Nephron (organoid): ENCODE measurements around the gene RFTN2.

Experiments used
- H3K27ac Mint-ChIP-seq, 3 experiments: 2 replicates each; pipeline ENCODE4 v1.8.0; 2020; ENCODE audit warnings: mixed read lengths in 3 of 3, mild to moderate bottlenecking in 2 of 3, moderate library complexity in 1 of 3
- H3K27me3 Mint-ChIP-seq: 2 replicates; pipeline ENCODE4 v1.8.0; 2021; ENCODE audit warnings: low read depth, mild to moderate bottlenecking, moderate library complexity, mixed read lengths
- H3K36me3 Mint-ChIP-seq: 2 replicates; pipeline ENCODE4 v1.8.0; 2020; ENCODE audit warnings: low read depth, mixed read lengths
- H3K4me1 Mint-ChIP-seq: 2 replicates; pipeline ENCODE4 v1.8.0; 2020; ENCODE audit warnings: mixed read lengths
- H3K4me3 Mint-ChIP-seq, 3 experiments: 2 replicates each; pipeline ENCODE4 v1.8.0; 2020; ENCODE audit warnings: mild to moderate bottlenecking in 3 of 3, mixed read lengths in 3 of 3, moderate library complexity in 2 of 3
- H3K9me3 Mint-ChIP-seq: 2 replicates; pipeline ENCODE4 v1.8.0; 2020; ENCODE audit warnings: mixed read lengths
- TF ChIP-seq, protein P1 (sequence below), 3 experiments: fragments of 200-600 bp; sonication (generic); IDR thresholded peaks; one replicate each; pipeline ENCODE4 v1.5.0; 2021; ENCODE audit warnings: antibody characterized with exemption in 3 of 3; ENCODE audit not compliant: unreplicated experiment in 3 of 3

RFTN2 gene

DNA sequence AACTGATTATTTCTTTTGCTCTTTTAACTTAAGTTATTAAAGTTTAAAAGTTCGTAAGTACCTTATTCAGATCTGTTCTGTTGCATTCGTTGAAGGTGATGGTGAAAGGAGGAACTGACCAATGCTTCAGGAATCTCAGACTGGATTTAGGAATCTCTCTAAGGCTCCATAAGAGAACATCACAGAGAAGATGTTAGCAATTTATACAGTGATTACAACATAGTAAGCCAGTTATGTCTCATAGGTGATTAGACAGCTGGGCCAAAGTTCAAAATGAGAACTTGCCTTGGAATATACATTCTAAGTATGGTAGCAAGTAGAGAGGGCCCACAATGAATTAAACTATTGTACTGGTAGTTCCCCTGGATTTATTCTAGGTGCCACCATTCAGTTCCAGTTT is 32.9 kb upstream of the RFTN2 start:
- Mint-ChIP-seq H3K27ac (no peak overlapping the region), H3K9me3 (no peaks in the 10 kb centered on the region), H3K36me3 (peaks cover 7% of the 10 kb centered on the region), H3K4me1 (peaks cover 35% of the 10 kb centered on the region), H3K4me3 (peak overlapping the region; percentile 46 to 74 (median 48)), H3K27me3 (no peaks in the 10 kb centered on the region)
- TF ChIP-seq, protein P1, sequence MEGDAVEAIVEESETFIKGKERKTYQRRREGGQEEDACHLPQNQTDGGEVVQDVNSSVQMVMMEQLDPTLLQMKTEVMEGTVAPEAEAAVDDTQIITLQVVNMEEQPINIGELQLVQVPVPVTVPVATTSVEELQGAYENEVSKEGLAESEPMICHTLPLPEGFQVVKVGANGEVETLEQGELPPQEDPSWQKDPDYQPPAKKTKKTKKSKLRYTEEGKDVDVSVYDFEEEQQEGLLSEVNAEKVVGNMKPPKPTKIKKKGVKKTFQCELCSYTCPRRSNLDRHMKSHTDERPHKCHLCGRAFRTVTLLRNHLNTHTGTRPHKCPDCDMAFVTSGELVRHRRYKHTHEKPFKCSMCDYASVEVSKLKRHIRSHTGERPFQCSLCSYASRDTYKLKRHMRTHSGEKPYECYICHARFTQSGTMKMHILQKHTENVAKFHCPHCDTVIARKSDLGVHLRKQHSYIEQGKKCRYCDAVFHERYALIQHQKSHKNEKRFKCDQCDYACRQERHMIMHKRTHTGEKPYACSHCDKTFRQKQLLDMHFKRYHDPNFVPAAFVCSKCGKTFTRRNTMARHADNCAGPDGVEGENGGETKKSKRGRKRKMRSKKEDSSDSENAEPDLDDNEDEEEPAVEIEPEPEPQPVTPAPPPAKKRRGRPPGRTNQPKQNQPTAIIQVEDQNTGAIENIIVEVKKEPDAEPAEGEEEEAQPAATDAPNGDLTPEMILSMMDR (IDR thresholded peaks at IDR 0.05; ENCODE audit: unreplicated experiment in 3 of 3), result no peak

DNA sequence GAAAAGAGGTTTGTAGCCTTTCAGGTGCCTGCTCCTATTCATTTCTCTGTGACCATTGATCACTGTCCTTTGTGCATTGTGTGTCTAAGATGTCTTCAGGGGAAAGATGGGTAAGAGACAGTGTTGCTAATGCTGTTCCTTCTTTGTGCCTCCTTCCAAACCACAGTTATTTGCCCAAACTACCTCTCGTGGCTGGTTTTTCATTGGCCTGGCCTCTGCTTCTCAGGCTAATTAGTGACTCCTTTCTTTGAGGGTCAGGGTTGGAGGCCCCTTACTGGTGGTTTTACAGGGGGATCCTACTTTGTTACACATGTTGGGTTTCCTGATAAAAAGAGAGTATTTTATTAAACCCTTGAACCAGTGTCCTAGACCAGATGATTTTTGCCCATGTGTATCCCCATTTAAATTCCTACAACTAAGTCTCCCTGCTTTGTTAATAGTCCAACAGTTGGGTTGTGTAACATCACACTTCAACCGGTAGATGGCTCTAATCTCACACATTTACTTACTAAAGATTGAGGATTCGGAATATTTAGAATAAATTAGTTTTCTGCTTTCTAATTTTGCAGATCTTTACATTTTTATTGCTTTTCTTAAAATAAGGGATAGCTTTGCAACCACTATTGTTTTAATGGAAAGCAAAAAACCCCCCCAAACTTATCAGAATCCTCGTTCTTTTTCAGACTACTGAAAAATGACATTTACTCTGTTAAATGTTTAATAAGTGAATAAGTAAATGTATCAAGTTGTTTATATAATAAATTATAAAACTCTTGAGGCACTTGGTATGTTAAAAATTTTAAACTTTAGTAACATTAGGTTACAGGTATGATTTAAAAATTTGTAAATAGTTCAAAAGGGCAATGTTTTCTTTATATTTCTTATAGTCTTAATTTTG is 32.2 kb upstream of the RFTN2 start:
- Mint-ChIP-seq H3K36me3 (peaks cover 7% of the 10 kb centered on the region), H3K9me3 (no peaks in the 10 kb centered on the region), H3K4me3 (peak overlapping the region; percentile 86 to 92 (median 91)), H3K27me3 (no peaks in the 10 kb centered on the region), H3K27ac (no peak overlapping the region), H3K4me1 (peaks cover 35% of the 10 kb centered on the region)
- TF ChIP-seq, protein P1 (IDR thresholded peaks at IDR 0.05; ENCODE audit: unreplicated experiment in 3 of 3), result peak; percentile 67 to 79 (median 72)

DNA sequence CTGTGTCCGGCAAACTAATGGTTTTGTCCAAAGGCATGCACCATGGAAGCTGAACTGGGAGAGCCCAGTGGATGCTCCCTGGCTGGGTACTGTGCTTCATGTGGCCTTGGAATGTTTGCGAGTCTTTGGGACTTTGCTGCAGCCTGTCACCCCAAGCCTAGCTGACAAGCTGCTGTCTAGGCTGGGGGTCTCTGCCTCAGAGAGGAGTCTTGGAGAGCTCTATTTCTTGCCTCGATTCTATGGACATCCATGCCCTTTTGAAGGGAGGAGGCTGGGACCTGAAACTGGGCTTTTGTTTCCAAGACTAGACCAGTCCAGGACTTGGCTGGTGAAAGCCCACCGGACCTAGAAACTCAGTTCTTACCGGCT is 31.4 kb upstream of the RFTN2 start:
- peak overlapping the region; percentile 86 to 92 (median 91) for H3K4me3 Mint-ChIP-seq
- H3K36me3 Mint-ChIP-seq, result peaks cover 7% of the 10 kb centered on the region
- H3K27ac Mint-ChIP-seq, result no peak overlapping the region

DNA sequence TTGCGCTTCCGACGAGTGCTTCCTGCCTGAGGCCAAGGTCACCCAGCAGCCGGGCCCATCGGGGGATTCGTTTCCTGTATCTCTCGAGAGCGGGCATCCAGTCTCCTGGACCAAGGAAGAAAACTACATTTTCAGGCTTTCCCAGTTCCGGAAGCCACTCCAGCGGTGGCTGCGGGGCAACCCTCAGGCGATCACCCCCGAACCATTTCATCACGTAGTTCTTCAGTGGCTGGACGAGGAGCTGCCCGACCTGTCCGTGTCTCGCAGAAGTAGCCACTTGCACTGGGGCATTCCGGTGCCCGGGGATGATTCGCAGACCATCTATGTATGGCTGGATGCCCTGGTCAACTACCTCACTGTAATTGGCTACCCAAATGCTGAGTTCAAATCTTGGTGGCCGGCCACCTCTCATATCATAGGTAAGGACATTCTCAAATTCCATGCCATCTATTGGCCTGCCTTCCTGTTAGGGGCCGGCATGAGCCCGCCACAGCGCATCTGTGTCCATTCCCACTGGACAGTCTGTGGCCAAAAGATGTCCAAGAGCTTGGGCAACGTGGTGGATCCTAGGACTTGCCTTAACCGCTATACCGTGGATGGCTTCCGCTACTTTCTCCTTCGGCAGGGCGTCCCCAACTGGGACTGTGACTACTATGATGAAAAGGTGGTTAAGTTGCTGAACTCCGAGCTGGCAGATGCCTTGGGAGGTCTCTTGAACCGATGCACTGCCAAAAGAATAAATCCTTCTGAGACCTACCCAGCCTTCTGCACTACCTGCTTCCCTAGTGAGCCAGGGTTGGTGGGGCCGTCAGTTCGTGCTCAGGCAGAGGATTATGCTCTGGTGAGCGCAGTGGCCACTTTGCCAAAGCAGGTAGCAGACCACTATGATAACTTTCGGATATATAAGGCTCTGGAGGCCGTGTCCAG is 30.8 kb upstream of the RFTN2 start:
- no peaks in the 10 kb centered on the region for H3K27me3 Mint-ChIP-seq
- H3K27ac Mint-ChIP-seq, result peak overlapping the region in 1 of 3 experiments; percentile 73
- H3K4me1 Mint-ChIP-seq, result peaks cover 35% of the 10 kb centered on the region
- H3K9me3 Mint-ChIP-seq, result no peaks in the 10 kb centered on the region
- H3K4me3 Mint-ChIP-seq, result peak overlapping the region; percentile 86 to 92 (median 91)
- TF ChIP-seq, protein P1 (IDR thresholded peaks at IDR 0.05; ENCODE audit: unreplicated experiment in 3 of 3), result no peak
- H3K36me3 Mint-ChIP-seq, result peaks cover 7% of the 10 kb centered on the region

More for the DNA sequence above, 31.4 kb upstream of the RFTN2 start:
- Mint-ChIP-seq H3K4me1 (peaks cover 35% of the 10 kb centered on the region), H3K27me3 (no peaks in the 10 kb centered on the region), H3K9me3 (no peaks in the 10 kb centered on the region)
- TF ChIP-seq, protein P1 (IDR thresholded peaks at IDR 0.05; ENCODE audit: unreplicated experiment in 3 of 3), result no peak

DNA sequence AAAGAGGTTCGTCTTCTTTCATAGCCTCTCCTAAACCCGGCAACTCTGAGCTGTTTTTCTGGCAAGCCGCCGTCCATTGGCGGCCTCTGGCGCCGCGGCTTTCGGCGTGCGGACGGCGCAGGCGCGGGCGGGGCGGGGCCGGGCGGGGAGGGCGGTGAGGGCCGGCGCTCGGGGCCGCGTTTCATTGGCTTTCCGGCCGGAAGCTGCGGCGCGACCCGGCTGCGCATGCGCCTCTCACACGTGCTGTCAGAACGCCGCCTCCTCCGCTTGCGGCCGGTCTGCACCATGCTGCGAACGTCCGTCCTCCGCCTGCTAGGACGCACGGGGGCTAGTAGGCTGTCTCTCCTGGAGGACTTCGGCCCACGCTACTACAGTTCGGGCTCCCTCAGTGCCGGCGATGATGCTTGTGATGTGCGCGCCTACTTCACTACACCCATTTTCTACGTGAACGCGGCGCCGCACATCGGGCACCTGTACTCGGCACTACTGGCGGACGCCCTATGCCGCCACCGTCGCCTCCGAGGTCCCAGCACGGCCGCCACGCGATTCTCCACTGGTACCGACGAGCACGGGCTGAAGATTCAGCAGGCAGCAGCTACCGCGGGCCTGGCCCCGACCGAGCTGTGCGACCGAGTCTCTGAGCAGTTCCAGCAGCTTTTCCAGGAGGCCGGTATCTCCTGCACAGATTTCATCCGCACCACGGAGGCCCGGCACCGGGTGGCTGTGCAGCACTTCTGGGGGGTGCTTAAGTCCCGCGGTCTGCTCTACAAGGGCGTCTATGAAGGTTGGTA is 29.9 kb upstream of the RFTN2 start, which contains the start of gene MARS2:
Gene MARS2 (plus strand): TSS at position 249 of the 791 bp plus-strand sequence. CDS start 37 bp downstream, at position 286.
- Mint-ChIP-seq H3K27me3 (no peaks in the 10 kb centered on the region), H3K9me3 (no peaks in the 10 kb centered on the region), H3K36me3 (peaks cover 7% of the 10 kb centered on the region), H3K4me1 (peaks cover 35% of the 10 kb centered on the region), H3K27ac (peak within 1 kb of the TSS; percentile 86 to 95 (median 91)), H3K4me3 (peak within 1 kb of the TSS; percentile 86 to 92 (median 91))
- TF ChIP-seq, protein P1 (IDR thresholded peaks at IDR 0.05; ENCODE audit: unreplicated experiment in 3 of 3), result no peak
